Activated CD8-positive, alpha-beta memory T cell treated with anti-CD3 and anti-CD28 coated beads, Interleukin-2, amount 10 ng/mL, durations not matched to agents 7 days and 5 days (primary cell): ENCODE measurements around the gene MRAS. TPM values are rescaled to one million over a fixed set of nuclear protein-coding genes. Genes with fewer than 3 reads are reported as not detected.

ENCODE experiments used
- ATAC-seq: fragments of 150-1000 bp; cut with Tn5 transposase; one replicate; pipeline ENCODE4 v1.10.0; 2021; ENCODE audit warnings: moderate library complexity
- CTCF ChIA-PET: fragments of 350-600 bp; sonication (Branson Sonifier 250); formaldehyde crosslinking; loops from one replicate; lab custom pipeline; 2021; ENCODE audit warnings: antibody characterized with exemption; lab: Charles Lee
- DNase-seq: peaks from one replicate; pipeline ENCODE4 v3.0.0-alpha.2; 2020
- H3K27ac Mint-ChIP-seq: one replicate; pipeline ENCODE4 v1.8.0; 2021; ENCODE audit warnings: mild to moderate bottlenecking, mixed read lengths
- H3K27me3 Mint-ChIP-seq: one replicate; pipeline ENCODE4 v1.8.0; 2021; ENCODE audit warnings: mixed read lengths
- H3K36me3 Mint-ChIP-seq: one replicate; pipeline ENCODE4 v1.8.0; 2021; ENCODE audit warnings: mild to moderate bottlenecking, mixed read lengths
- H3K4me1 Mint-ChIP-seq: one replicate; pipeline ENCODE4 v1.8.0; 2021; ENCODE audit warnings: mixed read lengths
- H3K4me3 Mint-ChIP-seq: one replicate; pipeline ENCODE4 v1.8.0; 2021; ENCODE audit warnings: mild to moderate bottlenecking, moderate library complexity, mixed read lengths
- H3K9me3 Mint-ChIP-seq: one replicate; pipeline ENCODE4 v1.8.0; 2022; ENCODE audit warnings: low read depth, mixed read lengths
- total RNA-seq, 2 experiments: library from RNA; stranded (reverse); gene quantifications; one replicate each; pipeline ENCODE4 v1.2.3, GENCODE V29; 2021

The MRAS gene
- total RNA-seq, 2 experiments from 2014 or later: not detected

DNA sequence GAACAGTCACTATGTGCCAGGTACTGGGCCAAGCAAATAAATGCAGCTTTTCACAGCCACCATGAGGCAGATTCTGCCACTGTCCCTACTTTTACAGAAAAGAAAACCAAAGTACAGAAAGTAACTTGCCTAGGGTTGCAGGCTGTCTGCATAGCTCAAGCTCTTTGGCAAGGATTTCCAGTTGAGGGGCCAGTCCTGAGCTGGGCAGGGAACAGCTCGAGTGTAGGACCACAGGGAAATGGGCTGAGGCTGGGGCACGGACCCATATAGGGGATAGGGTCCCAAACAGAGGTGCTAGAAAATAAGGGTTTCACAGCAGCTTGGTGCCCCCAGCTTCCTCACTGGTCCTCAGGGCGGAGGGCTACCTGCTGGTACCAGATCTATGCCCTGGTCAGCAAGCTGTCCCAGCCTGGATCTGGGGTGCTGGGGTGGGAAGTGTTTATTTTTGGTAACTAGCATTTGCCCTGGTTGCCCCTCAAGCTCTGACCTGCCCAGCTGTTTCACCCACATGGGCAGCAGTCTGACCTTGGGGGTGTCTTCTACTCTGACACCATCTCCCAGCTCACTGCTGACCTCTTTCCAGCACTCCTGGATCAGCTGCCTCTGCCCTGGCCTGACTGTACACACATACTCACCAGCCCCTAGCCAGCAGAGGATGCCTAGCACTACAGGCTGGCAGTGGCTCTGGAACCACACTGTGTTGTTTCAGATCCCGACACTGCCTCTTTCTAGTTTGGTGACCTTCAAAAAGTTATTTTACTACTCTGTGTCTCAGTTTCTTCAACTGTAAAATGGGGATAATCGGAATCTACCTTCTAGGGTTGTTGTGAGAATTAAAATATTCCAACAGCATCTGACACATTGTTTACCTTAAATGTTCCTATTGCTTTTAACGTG is 16.2 kb downstream of the MRAS start:
- H3K9me3 Mint-ChIP-seq: no peaks in the 10 kb centered on the region
- H3K27me3 Mint-ChIP-seq: peaks cover 12% of the 10 kb centered on the region
- H3K4me3 Mint-ChIP-seq: no peak overlapping the region
- H3K4me1 Mint-ChIP-seq: no peaks in the 10 kb centered on the region
- ATAC-seq (no peak), DNase-seq (no peak)
- no peak overlapping the region for H3K27ac Mint-ChIP-seq
- H3K36me3 Mint-ChIP-seq: no peaks in the 10 kb centered on the region
- CTCF ChIA-PET: no interaction called here

DNA sequence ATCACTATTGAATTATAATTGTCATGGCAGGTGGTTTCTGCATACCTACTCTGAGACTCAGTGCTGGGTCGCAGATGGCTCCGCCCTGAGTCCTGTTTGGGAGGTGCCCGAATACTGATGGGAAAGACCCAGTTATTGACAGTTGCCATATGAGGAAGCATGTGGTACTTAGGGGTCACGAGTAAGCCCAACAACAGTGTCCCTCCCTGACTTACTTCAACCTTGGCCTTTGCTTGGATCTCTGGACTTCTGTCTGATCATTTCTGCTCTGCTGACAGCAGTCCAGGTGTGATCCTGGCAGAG is 16.8 kb downstream of the MRAS start:
- CTCF ChIA-PET: no interaction called here
- DNase-seq (no peak), ATAC-seq (no peak)
- no peaks in the 10 kb centered on the region for H3K4me1 Mint-ChIP-seq
- H3K27ac Mint-ChIP-seq: no peak overlapping the region
- peaks cover 13% of the 10 kb centered on the region for H3K27me3 Mint-ChIP-seq
- H3K9me3 Mint-ChIP-seq: no peaks in the 10 kb centered on the region
- no peak overlapping the region for H3K4me3 Mint-ChIP-seq
- H3K36me3 Mint-ChIP-seq: no peaks in the 10 kb centered on the region

DNA sequence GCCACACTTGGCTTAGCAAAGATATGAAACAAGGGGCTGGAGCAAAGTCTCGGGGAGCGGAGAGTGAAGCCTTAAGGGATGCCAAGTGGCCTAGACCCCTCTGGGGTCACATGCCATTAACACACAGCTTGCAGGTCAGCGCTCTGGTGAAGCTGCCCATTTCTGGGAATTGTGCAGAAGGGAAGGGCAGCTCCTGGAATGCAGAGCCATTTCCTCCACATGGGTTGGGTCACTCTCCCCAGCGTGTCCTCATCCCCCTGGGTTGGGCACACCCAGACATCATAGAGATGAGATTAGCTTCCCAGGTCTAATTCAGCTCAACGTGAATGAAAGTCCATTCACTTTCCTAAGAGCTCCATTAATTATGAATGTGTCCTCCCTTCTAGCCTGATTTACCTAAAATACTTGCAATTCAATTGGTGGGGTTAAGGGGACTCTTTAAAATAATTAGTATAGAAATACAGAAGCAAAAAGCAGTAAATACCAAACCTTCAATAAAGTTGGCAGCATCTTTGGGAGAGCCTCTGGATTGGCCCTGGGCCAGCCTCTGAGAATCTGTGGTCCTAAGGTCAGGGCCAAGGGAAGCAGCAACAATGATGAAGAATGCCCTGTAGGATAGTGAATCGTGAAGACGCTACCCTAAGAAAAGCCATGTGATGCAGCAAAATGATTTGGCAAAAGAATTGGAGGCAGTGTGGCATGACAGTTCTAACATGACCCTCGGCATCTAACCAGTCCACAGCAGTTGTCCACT is 17.8 kb downstream of the MRAS start:
- Mint-ChIP-seq H3K36me3 (no peaks in the 10 kb centered on the region), H3K4me3 (no peak overlapping the region), H3K4me1 (peaks cover 4% of the 10 kb centered on the region), H3K27ac (no peak overlapping the region), H3K9me3 (no peaks in the 10 kb centered on the region), H3K27me3 (peaks cover 22% of the 10 kb centered on the region)
- ATAC-seq (no peak), DNase-seq (no peak)
- CTCF ChIA-PET: no interaction called here

DNA sequence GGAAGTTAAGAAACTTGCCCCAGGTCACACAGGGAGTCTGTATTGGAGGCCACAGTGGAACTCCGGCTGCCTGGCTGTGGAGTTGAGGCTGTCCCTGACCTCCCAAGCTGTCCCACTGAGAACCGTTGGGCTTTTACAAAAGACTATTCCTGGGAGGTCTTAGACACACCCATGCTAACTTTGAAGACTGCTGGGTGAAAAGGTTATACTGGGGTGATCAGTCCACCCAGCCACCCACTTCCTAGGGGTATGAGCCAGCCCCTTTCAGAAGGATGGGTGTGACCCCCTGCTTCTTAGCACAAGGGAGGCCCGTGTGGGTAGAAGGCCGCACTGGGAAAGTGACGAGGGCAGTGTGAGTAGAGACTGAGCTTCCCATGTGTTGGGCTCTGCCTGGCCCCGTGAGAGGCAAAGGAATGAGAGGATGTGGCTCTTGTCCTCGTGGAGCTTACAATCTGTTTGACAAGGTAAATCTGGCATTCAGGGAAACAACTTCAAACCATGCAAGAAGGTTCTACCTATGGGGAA is 19.0 kb downstream of the MRAS start:
- no peak for ATAC-seq

DNA sequence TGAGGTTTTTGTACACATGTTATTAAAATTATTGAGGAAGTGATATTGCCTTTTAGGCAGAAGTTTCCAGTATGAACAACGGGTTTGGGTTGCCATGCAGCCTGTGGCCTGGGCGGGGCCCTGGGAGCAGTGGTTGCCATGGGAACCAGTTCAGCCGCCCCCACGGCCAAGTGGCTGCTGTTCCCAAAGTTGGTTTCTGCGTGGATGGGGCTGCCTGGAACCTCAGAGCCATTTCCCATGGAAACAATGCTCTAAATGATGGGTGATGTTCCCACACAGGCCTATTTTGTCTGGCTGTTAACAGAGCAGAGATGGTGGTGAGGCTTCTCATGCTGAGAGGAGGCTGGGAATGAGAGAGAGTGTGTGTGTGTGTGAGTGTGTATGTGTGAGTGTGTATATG is 19.5 kb downstream of the MRAS start:
- no peak overlapping the region for H3K4me3 Mint-ChIP-seq
- CTCF ChIA-PET: no interaction called here
- peaks cover 10% of the 10 kb centered on the region for H3K4me1 Mint-ChIP-seq
- no peak overlapping the region for H3K27ac Mint-ChIP-seq
- H3K27me3 Mint-ChIP-seq: peaks cover 33% of the 10 kb centered on the region
- DNase-seq (no peak), ATAC-seq (no peak)
- no peaks in the 10 kb centered on the region for H3K9me3 Mint-ChIP-seq
- no peaks in the 10 kb centered on the region for H3K36me3 Mint-ChIP-seq

More for the DNA sequence above, 19.0 kb downstream of the MRAS start:
- H3K27ac Mint-ChIP-seq: no peak overlapping the region
- CTCF ChIA-PET: no interaction called here
- H3K9me3 Mint-ChIP-seq: no peaks in the 10 kb centered on the region
- no peak overlapping the region for H3K4me3 Mint-ChIP-seq
- DNase-seq: no peak
- peaks cover 33% of the 10 kb centered on the region for H3K27me3 Mint-ChIP-seq
- peaks cover 10% of the 10 kb centered on the region for H3K4me1 Mint-ChIP-seq
- no peaks in the 10 kb centered on the region for H3K36me3 Mint-ChIP-seq

DNA sequence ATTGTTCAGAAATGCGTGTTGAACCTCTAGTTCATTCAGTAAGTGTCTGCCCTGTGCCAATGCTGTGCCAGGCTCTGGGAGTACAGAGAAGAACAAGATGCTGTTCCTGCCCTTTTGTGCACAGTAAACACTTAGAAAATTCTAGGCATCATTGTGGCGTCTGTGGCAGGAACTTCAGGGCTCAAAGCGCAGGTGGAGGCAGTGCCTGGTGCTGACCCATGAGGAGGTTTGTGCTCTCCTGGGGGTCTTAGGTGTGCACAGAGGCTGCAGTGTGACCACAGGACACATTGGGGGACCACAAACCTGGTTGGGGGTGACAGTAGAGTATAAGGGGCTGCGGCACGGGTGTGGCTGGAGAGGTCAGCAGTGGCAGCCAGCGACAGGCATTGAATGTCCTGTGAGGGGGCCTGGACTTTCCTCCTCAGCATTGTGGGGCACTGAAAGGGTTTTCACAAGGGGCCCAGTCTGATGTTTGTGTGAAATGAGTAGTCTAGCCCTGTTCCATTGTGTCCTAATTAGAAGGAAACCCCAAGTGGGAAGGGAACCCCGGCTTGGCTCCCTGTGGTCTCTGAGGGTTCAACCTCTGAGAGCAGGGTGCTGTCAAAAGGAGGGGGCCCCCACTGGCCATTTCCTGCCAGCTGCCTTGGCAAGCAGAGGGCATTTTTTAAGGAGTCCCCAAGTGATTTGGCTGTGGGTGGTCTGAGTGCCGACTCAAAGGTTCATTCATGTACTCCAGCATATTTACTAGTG is 20.9 kb downstream of the MRAS start:
- ATAC-seq: no peak
- Mint-ChIP-seq H3K4me3 (no peak overlapping the region), H3K27ac (no peak overlapping the region), H3K4me1 (peaks cover 10% of the 10 kb centered on the region), H3K27me3 (peaks cover 33% of the 10 kb centered on the region), H3K36me3 (no peaks in the 10 kb centered on the region), H3K9me3 (no peaks in the 10 kb centered on the region)
- CTCF ChIA-PET: no interaction called here
- no peak for DNase-seq

DNA sequence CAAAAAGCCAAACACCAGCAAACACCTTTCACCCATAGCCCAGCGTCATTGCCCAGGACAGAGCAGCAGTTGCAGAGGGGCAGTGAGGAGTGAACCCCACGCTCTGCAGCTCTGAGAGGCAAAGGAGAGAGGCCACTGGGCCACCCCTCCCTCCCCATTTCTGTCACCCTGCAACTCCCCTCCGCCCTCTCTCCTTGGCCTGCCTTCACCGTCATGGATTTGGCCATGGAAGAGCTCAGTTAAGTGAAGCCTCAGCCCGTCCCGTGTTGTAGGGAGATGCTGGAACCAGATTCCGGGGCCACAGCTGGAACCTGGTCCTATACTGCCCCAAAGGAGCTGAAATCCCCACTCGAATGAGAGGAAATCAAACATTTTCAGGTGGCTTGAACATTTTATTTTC is 21.9 kb downstream of the MRAS start:
- Mint-ChIP-seq H3K36me3 (no peaks in the 10 kb centered on the region), H3K4me3 (no peak overlapping the region), H3K27me3 (peaks cover 35% of the 10 kb centered on the region), H3K27ac (no peak overlapping the region), H3K9me3 (no peaks in the 10 kb centered on the region), H3K4me1 (peaks cover 10% of the 10 kb centered on the region)
- ATAC-seq (no peak), DNase-seq (no peak)
- CTCF ChIA-PET: no interaction called here

DNA sequence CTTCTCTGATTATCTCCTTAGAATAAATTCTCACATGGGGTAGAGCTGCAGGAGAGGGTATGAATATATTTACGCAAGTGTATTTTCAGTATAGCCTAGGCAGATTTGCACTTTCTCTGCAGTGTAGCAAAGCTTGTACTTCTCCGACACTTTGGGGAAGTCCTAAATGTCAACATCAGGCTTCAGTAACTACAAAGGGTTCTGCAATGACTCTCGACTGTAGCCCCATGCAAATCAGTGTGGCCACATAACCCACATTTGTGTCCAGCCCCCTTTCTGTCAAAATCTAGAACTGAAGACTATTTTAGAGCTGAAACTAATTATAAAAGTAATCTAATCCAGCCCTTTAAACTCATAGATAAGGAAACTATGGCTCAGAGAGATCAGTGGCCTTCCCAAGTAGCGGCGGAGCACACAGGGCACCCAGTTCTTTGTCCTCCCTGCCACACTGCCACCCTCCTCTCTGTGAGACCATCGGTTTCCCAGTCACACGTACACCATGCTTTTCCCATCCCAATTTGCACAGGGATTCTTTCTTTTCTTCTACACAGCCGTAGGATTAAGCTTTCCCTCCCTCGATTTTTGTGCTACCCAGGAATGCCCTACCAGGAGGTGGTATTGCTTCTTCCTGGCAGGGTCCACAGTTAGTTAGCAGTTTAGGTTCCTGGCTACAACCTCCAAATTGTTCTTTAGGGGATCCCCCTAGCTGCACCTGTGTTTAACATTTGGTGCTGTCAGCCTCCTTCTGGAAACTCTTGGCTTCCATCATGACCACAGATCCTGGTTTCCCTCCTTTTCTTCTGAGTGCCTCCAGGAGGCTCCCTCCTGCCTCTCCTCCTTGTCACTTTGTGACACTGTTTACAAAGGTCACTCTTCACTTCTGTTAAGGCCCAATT is 22.9 kb downstream of the MRAS start:
- H3K9me3 Mint-ChIP-seq: no peaks in the 10 kb centered on the region
- H3K27ac Mint-ChIP-seq: no peak overlapping the region
- DNase-seq (no peak), ATAC-seq (no peak)
- CTCF ChIA-PET: no interaction called here
- peaks cover 10% of the 10 kb centered on the region for H3K4me1 Mint-ChIP-seq
- no peaks in the 10 kb centered on the region for H3K36me3 Mint-ChIP-seq
- H3K4me3 Mint-ChIP-seq: no peak overlapping the region
- peaks cover 35% of the 10 kb centered on the region for H3K27me3 Mint-ChIP-seq

DNA sequence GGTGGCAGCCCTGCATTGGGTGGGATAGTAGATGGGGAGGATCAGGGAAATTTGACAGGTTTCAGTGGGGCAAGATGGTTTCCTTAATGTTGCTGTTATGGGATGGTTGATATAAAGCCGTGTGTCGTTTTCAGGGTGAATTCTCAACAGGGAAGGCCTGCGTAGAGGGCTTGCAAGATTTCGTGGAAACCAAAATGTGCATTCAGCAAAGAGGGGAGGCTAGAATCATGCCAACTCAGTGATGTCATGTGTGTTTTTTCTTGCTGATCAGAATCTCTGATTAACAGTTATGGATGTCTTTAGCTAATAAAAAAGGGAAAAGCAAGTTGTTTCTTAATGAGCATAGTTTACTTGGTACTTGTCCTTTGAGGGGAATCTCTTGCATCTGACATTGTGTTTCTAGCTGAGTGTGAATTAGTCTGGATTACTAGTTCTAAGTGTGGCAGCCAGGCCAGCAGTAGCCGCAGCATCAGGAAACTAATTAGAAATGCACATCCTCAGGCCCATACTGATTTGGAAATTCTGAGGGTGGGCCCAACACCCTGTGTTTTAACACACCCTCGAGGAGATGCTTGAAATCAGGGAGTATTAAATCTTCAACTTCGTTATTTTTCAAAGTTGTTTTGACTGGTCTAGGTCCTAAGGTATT is 24.8 kb downstream of the MRAS start:
- peaks cover 38% of the 10 kb centered on the region for H3K27me3 Mint-ChIP-seq
- CTCF ChIA-PET: no interaction called here
- no peak overlapping the region for H3K27ac Mint-ChIP-seq

DNA sequence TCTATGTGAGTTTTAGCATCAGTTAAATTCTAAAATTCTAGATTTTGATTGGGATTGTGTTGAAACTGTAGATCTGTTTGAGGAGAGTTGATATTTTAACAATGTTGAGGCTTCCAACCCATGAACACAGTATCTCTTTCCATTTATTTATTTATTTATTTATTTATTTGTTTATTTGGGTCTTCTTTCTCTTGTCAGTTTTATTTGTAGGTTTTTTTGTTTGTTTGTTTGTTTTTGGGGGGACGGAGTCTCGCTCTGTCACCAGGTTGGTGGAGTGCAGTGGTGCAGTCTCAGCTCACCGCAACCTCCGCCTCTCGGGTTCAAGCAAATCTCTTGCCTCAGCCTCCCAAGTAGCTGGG is 25.3 kb downstream of the MRAS start:
- CTCF ChIA-PET: no interaction called here
- peaks cover 10% of the 10 kb centered on the region for H3K4me1 Mint-ChIP-seq
- no peaks in the 10 kb centered on the region for H3K36me3 Mint-ChIP-seq
- no peak for DNase-seq
- no peaks in the 10 kb centered on the region for H3K9me3 Mint-ChIP-seq
- H3K27me3 Mint-ChIP-seq: peaks cover 38% of the 10 kb centered on the region
- no peak for ATAC-seq
- H3K4me3 Mint-ChIP-seq: no peak overlapping the region
- no peak overlapping the region for H3K27ac Mint-ChIP-seq

More for the DNA sequence above, 24.8 kb downstream of the MRAS start:
- no peak overlapping the region for H3K4me3 Mint-ChIP-seq
- H3K36me3 Mint-ChIP-seq: no peaks in the 10 kb centered on the region
- no peak for ATAC-seq
- H3K4me1 Mint-ChIP-seq: peaks cover 10% of the 10 kb centered on the region
- no peak for DNase-seq
- H3K9me3 Mint-ChIP-seq: no peaks in the 10 kb centered on the region

DNA sequence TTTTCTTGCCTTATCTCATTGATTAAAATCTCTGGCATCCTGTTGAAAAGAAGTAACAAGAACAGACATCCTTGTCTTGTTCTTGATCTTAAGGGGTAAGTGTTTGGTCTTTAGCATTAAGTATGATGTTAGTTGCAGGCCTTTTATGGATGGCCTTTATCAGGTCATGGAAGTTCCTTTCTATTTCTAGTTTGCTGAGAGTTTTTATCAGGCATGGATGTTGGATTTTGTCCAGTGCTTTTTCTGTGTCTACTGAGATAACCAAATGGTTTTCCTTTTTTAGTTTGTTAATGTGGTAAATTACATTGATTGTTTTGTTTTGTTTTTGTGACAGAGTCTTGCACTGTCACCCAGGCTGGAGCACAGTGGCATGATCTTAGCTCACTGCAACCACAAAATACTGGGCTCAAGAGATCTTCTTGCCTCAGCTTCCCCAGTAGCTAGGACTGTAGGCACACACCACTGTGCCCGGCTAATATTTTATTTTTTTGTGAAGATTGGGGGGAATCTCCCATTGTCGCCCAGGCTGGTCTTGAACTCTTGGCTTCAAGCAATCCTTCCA is 26.3 kb downstream of the MRAS start:
- ATAC-seq: no peak
- H3K27ac Mint-ChIP-seq: no peak overlapping the region

DNA sequence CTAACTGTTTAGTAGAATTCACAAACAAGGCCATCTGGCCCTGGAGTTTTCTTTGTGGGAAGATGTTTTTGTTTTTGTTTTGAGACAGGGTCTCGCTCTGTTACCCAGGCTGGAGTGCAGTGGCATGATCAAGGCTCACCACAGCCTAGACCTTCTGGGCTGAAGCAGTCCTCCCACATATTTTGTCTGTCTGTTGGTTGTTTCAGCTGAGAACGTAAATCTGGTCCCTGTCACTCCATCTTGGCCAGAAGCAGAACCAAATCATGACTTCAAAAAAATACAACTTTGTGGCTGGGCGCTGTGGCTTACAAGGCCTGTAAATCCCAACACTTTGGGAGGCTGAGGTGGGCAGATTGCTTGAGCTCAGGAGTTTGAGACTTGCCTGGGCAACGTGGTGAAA is 27.1 kb downstream of the MRAS start:
- no peaks in the 10 kb centered on the region for H3K36me3 Mint-ChIP-seq
- peaks cover 10% of the 10 kb centered on the region for H3K4me1 Mint-ChIP-seq
- no peak overlapping the region for H3K27ac Mint-ChIP-seq

More for the DNA sequence above, 26.3 kb downstream of the MRAS start:
- H3K27me3 Mint-ChIP-seq: peaks cover 32% of the 10 kb centered on the region
- no peak overlapping the region for H3K4me3 Mint-ChIP-seq
- no peak for DNase-seq
- peaks cover 10% of the 10 kb centered on the region for H3K4me1 Mint-ChIP-seq
- CTCF ChIA-PET: no interaction called here
- no peaks in the 10 kb centered on the region for H3K36me3 Mint-ChIP-seq
- no peaks in the 10 kb centered on the region for H3K9me3 Mint-ChIP-seq

More for the DNA sequence above, 27.1 kb downstream of the MRAS start:
- ATAC-seq (no peak), DNase-seq (no peak)
- H3K4me3 Mint-ChIP-seq: no peak overlapping the region
- no peaks in the 10 kb centered on the region for H3K9me3 Mint-ChIP-seq
- CTCF ChIA-PET: no interaction called here
- H3K27me3 Mint-ChIP-seq: peaks cover 28% of the 10 kb centered on the region
